OCI-LY1 (cell line): Measurements from ENCODE around the gene TM2D1.
"Not testable (repeated sequence)": the region's sequence is repeated elsewhere in the genome, so short reads cannot be mapped to it uniquely, and the experiment has no call there.

Experiments
- CTCF ChIP-seq: fragments of 200-600 bp; sonication (generic), shearing (Covaris generic); IDR thresholded peaks from 2 replicates; pipeline ENCODE4 v1.5.1; 2017; ENCODE audit warnings: mild to moderate bottlenecking, antibody characterized with exemption, low read length, moderate library complexity, mixed read lengths
- EZH2 ChIP-seq: fragments of 200-600 bp; sonication (generic), shearing (Covaris generic); IDR thresholded peaks from 2 replicates; pipeline ENCODE4 v1.8.0; 2017; ENCODE audit warnings: borderline replicate concordance, mixed run types, mild to moderate bottlenecking, antibody characterized with exemption, low read length, moderate library complexity, mixed read lengths

DNA sequence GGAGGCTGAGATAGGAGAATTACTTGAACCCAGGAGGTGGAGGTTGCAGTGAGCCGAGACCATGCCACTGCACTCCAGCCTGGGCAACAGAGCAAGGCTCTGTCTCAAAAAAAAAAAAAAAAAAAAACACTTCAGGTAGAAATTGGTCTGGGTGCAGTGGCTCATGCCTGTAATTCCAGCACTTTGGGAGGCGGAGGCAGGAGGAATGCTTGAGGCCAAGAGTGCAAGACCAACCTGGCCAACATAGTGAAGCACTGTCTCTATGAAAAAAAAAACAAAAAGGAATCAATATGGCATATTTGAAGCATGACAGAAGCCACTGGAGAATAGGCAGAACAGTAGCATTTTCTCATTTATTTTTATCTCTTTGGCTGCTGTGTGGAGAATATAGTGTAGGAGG is 48.1 kb downstream of the TM2D1 start:
- not testable (repeated sequence) for TF ChIP-seq CTCF, EZH2
